ACC112 (cell line): ENCODE data around the gene PAPSS2.
A peak's percentile ranks its signal among the peaks of the same experiment; 100 is the strongest.

Experiments
- H2AFZ ChIP-seq: fragments of 200-600 bp; sonication (generic); one replicate; pipeline ENCODE4 v1.6.0; 2017; ENCODE audit warnings: antibody characterized with exemption, low read length; ENCODE audit not compliant: unreplicated experiment
- H3K27ac ChIP-seq: fragments of 200-600 bp; sonication (generic); 2 replicates; pipeline ENCODE4 v1.5.1; 2014; ENCODE audit warnings: low read depth, mild to moderate bottlenecking, antibody characterized with exemption, low read length, moderate library complexity
- H3K27me3 ChIP-seq: fragments of 200-600 bp; sonication (generic); 2 replicates; pipeline ENCODE4 v1.6.1; 2014; ENCODE audit warnings: mild to moderate bottlenecking, antibody characterized with exemption, low read length, moderate library complexity, mixed read lengths; ENCODE audit not compliant: insufficient read depth
- H3K36me3 ChIP-seq: fragments of 200-600 bp; sonication (generic); 2 replicates; pipeline ENCODE4 v1.6.1; 2016; ENCODE audit warnings: mild to moderate bottlenecking, antibody characterized with exemption, low read length, moderate library complexity, mixed read lengths; ENCODE audit not compliant: insufficient read depth
- H3K4me1 ChIP-seq: fragments of 200-600 bp; sonication (generic); one replicate; pipeline ENCODE4 v1.6.1; 2016; ENCODE audit warnings: low read length, mixed read lengths; ENCODE audit not compliant: insufficient read depth, unreplicated experiment, control insufficient read depth
- H3K4me3 ChIP-seq: fragments of 200-600 bp; sonication (generic); 2 replicates; pipeline ENCODE4 v1.5.1; 2014; ENCODE audit warnings: mild to moderate bottlenecking, low read depth, low read length
- H3K79me2 ChIP-seq: fragments of 200-600 bp; sonication (generic); one replicate; pipeline ENCODE4 v1.6.0; 2016; ENCODE audit warnings: low read length; ENCODE audit not compliant: control insufficient read depth, unreplicated experiment, insufficient read depth

The PAPSS2 gene

DNA sequence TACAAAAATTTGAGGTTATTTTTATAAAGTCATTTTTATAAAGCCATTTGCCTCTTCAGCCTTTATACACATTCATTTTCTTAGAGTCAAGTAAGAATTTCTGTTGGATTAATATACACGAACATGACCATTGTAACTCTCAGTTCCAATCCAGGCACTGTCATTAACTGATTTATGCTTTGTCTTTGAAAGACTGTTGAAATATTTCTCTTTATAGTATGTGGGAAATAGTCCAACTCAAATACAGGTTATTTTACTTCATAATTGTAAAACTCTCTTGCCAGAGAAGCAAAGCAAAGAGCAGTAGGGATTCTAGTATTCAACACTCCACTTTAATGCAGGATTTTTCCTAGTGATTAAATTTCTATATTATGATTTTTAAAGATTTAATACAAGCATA, 36.5 kb upstream of the PAPSS2 start:
- H3K27me3 ChIP-seq, result no peaks in the 10 kb centered on the region
- H2AFZ ChIP-seq, result no peak overlapping the region
- H3K79me2 ChIP-seq, result no peaks in the 10 kb centered on the region
- H3K36me3 ChIP-seq, result no peaks in the 10 kb centered on the region
- H3K4me1 ChIP-seq, result no peaks in the 10 kb centered on the region
- H3K27ac ChIP-seq, result no peak overlapping the region
- no peak overlapping the region for H3K4me3 ChIP-seq

DNA sequence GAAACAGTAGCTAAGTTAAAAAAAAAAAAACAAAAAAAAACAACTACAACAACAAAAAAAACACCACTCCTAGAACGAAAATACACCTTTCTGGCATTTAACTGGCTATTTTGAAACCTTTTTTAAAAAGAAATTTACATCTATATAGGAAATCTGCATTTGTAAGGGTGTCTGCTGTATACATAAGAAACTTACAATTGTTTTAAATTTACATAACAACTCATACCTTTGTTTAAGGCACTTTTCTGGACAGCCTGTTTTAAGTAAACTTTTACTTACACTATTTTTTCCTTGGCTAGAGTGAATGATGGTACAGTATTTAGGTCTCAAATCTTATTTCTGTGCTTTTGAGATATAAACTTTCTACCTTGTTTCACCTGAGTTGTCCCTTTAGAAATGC, 34.0 kb upstream of the PAPSS2 start:
- Histone ChIP-seq H3K36me3 (no peaks in the 10 kb centered on the region), H3K4me3 (no peak overlapping the region), H3K27ac (no peak overlapping the region), H2AFZ (peak overlapping the region; percentile 69), H3K27me3 (no peaks in the 10 kb centered on the region), H3K4me1 (no peaks in the 10 kb centered on the region), H3K79me2 (no peaks in the 10 kb centered on the region)

DNA sequence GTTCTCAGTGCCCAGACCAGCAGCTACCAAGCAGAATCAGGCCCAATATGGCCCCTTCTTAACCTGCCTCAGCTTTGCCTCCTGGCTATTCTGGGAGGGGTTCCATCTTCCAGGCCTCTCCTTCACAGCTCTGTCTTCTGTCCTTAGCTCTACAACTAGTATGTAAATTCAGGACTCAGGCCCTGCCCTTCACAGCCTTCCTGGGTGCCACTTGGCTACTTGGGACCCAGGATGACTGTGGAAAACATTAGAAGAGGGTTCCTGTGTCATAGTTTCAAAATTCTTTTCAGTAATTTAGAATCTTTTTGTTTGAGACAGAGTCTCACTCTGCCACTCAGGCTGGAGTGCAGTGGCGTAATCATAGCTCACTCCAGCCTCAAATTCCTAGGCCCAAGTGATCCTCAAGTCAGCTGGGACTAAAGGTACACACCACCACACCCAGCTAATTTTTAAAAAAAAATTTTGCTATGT, 33.2 kb upstream of the PAPSS2 start:
- H3K4me3 ChIP-seq, result no peak overlapping the region
- H3K27me3 ChIP-seq, result no peaks in the 10 kb centered on the region
- H3K4me1 ChIP-seq, result no peaks in the 10 kb centered on the region
- no peak overlapping the region for H3K27ac ChIP-seq
- peak overlapping the region; percentile 69 for H2AFZ ChIP-seq
- no peaks in the 10 kb centered on the region for H3K79me2 ChIP-seq
- no peaks in the 10 kb centered on the region for H3K36me3 ChIP-seq

DNA sequence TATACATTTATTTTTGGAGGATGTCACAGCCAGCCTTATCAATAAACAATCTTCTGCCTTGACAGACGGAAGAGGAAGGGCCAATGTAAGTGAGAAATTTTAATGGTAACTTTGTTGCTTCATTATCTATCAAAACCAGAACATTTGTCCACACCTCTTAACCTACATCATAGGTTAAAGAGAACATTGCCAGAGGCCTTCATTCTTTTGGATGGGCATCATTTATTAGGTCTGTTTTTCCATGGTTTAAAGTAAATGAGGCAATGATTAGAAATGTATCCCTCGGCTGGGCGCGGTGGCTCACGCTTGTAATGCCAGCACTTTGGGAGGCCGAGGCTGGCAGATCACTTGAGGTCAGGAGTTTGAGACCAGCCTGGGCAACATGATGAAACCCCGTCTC, 29.5 kb upstream of the PAPSS2 start:
- no peaks in the 10 kb centered on the region for H3K27me3 ChIP-seq
- no peak overlapping the region for H3K27ac ChIP-seq
- H3K4me3 ChIP-seq, result no peak overlapping the region
- peaks cover 9% of the 10 kb centered on the region for H3K4me1 ChIP-seq
- H2AFZ ChIP-seq, result no peak overlapping the region
- no peaks in the 10 kb centered on the region for H3K79me2 ChIP-seq
- peaks cover 4% of the 10 kb centered on the region; the same call in 1 of the 2 replicates for H3K36me3 ChIP-seq

DNA sequence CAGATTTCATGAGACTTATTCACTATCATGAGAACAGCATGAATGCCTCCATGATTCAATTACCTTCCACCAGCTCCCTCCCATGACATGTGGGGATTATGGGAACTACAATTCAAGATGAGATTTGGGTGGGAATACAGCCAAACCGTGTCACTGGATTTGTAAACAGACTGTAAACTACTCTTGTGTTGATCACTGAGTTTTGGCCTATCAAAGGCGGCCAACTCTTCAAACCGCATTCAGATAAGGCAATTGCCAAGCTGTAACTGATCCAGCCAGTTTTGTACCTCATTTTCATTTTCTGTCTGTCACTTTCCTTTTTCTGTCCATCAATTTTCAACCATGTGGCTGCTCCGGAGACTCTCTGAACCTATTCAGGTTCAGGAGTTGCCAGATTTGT, 27.2 kb upstream of the PAPSS2 start:
- no peak overlapping the region for H3K27ac ChIP-seq
- no peaks in the 10 kb centered on the region for H3K27me3 ChIP-seq
- peaks cover 21% of the 10 kb centered on the region for H3K4me1 ChIP-seq
- H3K4me3 ChIP-seq, result no peak overlapping the region
- peaks cover 4% of the 10 kb centered on the region; the same call in 1 of the 2 replicates for H3K36me3 ChIP-seq
- no peaks in the 10 kb centered on the region for H3K79me2 ChIP-seq
- H2AFZ ChIP-seq, result no peak overlapping the region

DNA sequence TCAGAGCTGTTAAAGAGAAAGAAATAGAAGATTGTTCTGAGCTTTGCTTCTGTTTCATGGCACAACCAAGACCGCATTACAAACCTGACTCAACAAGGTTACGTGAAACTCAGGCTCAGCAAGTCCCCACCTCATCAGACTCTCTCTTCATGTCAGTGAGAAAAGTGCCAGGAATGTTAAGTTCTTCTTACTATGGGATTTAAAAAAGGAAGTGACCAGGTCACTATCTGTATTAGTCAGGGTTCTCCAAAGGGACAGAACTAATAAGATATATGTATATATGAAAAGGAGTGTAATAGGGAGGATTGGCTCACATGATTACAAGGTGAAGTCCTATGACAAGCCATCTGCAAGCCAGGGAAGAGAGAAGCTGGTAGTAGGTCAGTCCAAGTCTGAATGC, 25.4 kb upstream of the PAPSS2 start:
- Histone ChIP-seq H2AFZ (no peak overlapping the region), H3K27ac (no peak overlapping the region), H3K4me1 (peaks cover 21% of the 10 kb centered on the region), H3K79me2 (no peaks in the 10 kb centered on the region), H3K27me3 (no peaks in the 10 kb centered on the region), H3K36me3 (peaks cover 4% of the 10 kb centered on the region; the same call in 1 of the 2 replicates), H3K4me3 (no peak overlapping the region)

DNA sequence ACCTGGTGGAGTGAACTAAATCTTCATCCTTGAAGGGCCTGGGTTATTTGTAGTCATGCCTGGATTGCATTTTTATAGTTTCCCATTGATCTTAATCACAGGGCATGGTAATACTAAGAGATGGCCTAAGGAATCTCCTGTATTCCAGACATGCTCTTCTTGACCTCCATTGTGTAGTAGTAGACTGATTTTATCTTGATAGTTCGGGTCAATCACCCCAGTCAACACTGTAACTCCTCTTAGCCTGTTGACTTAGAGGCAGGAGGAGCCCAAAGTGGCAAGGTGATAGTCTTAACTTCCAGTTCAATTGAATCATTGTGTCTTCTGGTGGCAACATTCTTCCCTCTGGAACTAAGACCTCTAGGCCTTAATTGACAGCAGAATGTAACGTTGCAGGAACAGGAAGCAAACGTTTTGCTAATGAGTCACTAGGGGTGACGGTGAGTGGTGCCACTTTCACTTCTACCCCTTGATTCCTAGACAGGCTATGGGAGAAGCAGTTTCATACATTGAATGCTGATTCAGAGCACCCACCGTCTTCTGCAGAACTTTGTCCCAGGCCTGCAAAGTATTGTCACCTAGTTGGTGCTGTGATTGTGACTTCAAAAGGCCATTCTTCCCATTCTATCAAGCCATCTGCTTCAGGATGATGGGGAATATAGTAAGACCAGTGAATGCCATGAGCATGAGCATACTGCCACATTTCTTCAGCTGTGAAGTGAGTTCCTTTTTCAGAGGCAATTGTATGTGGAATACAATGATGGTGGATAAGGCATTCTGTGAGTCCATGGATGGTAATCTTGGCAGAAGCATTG, 24.0 kb upstream of the PAPSS2 start:
- H3K79me2 ChIP-seq, result no peaks in the 10 kb centered on the region
- peaks cover 4% of the 10 kb centered on the region; the same call in 1 of the 2 replicates for H3K36me3 ChIP-seq
- peak overlapping the region; percentile 30; the same call in 1 of the 2 replicates for H3K4me3 ChIP-seq
- peak overlapping the region; percentile 61 for H3K27ac ChIP-seq
- peak overlapping the region; percentile 53 for H2AFZ ChIP-seq
- H3K4me1 ChIP-seq, result peaks cover 21% of the 10 kb centered on the region
- H3K27me3 ChIP-seq, result no peaks in the 10 kb centered on the region

DNA sequence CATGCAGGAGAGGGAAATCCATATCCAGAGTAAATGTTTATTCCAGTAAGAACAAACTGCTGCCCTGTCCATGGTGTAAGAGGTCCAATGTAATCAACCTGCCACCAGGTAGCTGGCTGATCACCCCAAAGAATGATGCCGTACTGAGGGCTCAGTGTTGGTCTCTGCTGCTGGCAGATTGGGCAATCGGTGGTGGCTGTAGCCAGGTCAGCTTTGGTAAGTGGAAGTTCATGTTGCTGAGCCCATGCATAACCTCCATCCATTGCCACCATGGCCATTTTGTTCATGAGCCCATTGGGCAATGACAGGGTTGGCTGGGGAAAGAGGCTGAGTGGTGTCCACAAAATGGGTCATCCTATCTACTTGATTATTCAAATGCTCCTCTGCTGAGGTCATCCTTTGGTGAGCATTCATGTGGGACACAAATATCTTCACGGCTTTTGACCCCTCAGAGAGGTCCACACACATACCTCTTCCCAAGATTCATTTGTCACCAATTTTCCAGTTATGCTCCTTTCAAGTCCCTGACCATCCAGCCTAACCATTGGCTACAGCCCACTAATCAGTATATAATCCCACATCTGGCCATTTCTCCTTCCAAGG, 23.3 kb upstream of the PAPSS2 start:
- Histone ChIP-seq H2AFZ (no peak overlapping the region), H3K27ac (no peak overlapping the region), H3K4me3 (peak overlapping the region; percentile 30; the same call in 1 of the 2 replicates)

DNA sequence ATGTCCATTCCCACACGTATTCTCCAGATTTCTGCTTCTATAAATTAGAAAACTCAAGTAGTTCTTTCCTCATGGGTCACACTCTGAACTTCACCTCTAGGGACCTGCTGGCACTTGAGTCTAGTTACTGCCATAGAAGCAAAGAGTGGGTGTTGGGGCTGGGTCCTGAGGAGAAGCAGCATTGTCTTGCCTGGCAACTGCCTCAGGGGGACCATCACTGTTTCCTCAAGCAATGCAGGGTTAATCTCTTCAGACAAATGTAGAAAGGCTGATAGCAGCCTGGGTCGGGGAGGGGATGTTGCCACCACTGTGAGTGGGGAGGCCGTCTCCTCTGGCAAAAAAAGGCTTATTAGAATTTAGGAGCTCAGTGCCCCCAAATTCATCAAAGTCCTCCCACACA, 20.2 kb upstream of the PAPSS2 start:
- H2AFZ ChIP-seq, result no peak overlapping the region
- no peaks in the 10 kb centered on the region for H3K36me3 ChIP-seq
- no peak overlapping the region for H3K4me3 ChIP-seq
- peaks cover 21% of the 10 kb centered on the region for H3K4me1 ChIP-seq
- H3K27ac ChIP-seq, result no peak overlapping the region
- H3K27me3 ChIP-seq, result no peaks in the 10 kb centered on the region
- no peaks in the 10 kb centered on the region for H3K79me2 ChIP-seq

More for the DNA sequence above, 23.3 kb upstream of the PAPSS2 start:
- H3K79me2 ChIP-seq, result no peaks in the 10 kb centered on the region
- H3K36me3 ChIP-seq, result peaks cover 4% of the 10 kb centered on the region; the same call in 1 of the 2 replicates
- H3K27me3 ChIP-seq, result no peaks in the 10 kb centered on the region
- peaks cover 21% of the 10 kb centered on the region for H3K4me1 ChIP-seq

DNA sequence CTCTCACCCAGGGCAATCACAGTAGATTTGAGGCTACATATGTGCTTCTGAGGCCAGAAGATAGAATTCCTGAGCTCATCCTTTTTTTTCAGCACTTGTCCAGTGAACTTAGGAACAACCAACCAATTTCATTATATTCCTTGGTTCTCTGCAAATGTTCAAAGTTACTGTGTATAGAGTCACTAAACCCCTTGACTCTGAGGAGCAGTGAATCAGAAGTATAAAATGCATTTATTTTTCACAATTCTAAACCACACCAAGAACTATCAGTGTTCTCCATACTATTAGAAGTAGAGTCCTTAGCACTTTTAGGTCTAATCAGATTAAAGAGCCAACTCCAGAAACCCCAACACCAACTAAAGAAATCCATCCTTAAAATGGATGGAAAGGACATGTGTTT, 19.6 kb upstream of the PAPSS2 start:
- H3K4me1 ChIP-seq, result peaks cover 17% of the 10 kb centered on the region
- H3K36me3 ChIP-seq, result no peaks in the 10 kb centered on the region
- H3K27me3 ChIP-seq, result no peaks in the 10 kb centered on the region
- no peaks in the 10 kb centered on the region for H3K79me2 ChIP-seq
- H3K4me3 ChIP-seq, result no peak overlapping the region
- H3K27ac ChIP-seq, result no peak overlapping the region
- no peak overlapping the region for H2AFZ ChIP-seq

DNA sequence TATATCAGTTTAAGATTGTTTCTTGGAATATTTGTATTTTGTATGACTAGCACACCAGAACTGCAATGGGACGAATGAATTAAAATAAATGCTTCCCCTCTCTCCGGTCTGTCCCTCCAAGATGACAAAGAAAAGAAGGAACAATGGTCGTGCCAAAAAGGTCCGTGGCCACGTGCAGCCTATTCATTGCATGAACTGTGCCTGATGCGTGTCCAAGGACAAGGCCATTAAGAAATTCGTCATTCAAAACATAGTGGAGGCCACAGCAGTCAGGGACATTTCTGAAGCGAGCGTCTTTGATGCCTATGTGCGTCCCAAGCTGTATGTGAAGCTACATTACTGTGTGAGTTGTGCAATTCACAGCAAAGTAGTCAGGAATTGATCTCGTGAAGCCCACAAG, 17.2 kb upstream of the PAPSS2 start:
- no peaks in the 10 kb centered on the region for H3K27me3 ChIP-seq
- no peaks in the 10 kb centered on the region for H3K79me2 ChIP-seq
- H3K4me1 ChIP-seq, result peaks cover 3% of the 10 kb centered on the region
- no peak overlapping the region for H3K4me3 ChIP-seq
- H3K27ac ChIP-seq, result no peak overlapping the region
- no peaks in the 10 kb centered on the region for H3K36me3 ChIP-seq
- no peak overlapping the region for H2AFZ ChIP-seq
